A673 (cell line): ENCODE data around the gene PIK3R6. TPM values are rescaled to one million over a fixed set of nuclear protein-coding genes. Genes with fewer than 3 reads are reported as not detected.

Experiments
- BruUV-seq: library from RNA; stranded (reverse); fragments of 400-500 nt; replicated peaks from 2 replicates; lab custom pipeline; 2021; lab: Mats Ljungman, UMichigan
- CTCF ChIA-PET: fragments of 300-600 bp; sonication (Branson Sonifier 250); formaldehyde crosslinking; loops from one replicate; lab custom pipeline; 2022; ENCODE audit warnings: antibody characterized with exemption; lab: Charles Lee
- POLR2A ChIA-PET: fragments of 300-600 bp; sonication (Branson Sonifier 250); formaldehyde crosslinking; loops from one replicate; lab custom pipeline; 2022; ENCODE audit warnings: antibody characterized with exemption; ENCODE audit not compliant: low non-redundant PET; lab: Charles Lee
- DNase-seq: peaks from one replicate; pipeline ENCODE4 v3.0.0-alpha.2; 2015; ENCODE audit warnings: low spot score
- H3K27ac ChIP-seq: fragments of 200-600 bp; sonication (generic); 2 replicates; pipeline ENCODE4 v1.5.1; 2016; ENCODE audit warnings: mixed run types, low read depth, mild to moderate bottlenecking, mixed read lengths, antibody characterized with exemption, low read length; ENCODE audit not compliant: poor library complexity, severe bottlenecking
- H3K27me3 ChIP-seq: fragments of 200-600 bp; sonication (generic); replicated peaks from 2 replicates; pipeline ENCODE4 v1.6.1; 2017; ENCODE audit warnings: mixed run types, low read depth, mild to moderate bottlenecking, mixed read lengths, antibody characterized with exemption, low read length; ENCODE audit not compliant: insufficient read depth, poor library complexity
- H3K36me3 ChIP-seq: fragments of 200-600 bp; sonication (generic); 2 replicates; pipeline ENCODE4 v1.6.1; 2016; ENCODE audit warnings: mixed run types, mild to moderate bottlenecking, mixed read lengths, antibody characterized with exemption, low read length; ENCODE audit not compliant: insufficient read depth, poor library complexity, severe bottlenecking
- H3K4me1 ChIP-seq: fragments of 200-600 bp; sonication (generic); 2 replicates; pipeline ENCODE4 v1.6.1; 2017; ENCODE audit warnings: mixed run types, mild to moderate bottlenecking, mixed read lengths, antibody characterized with exemption, low read length; ENCODE audit not compliant: insufficient read depth, poor library complexity, severe bottlenecking
- H3K4me3 ChIP-seq: fragments of 200-600 bp; sonication (generic); 2 replicates; pipeline ENCODE4 v1.5.1; 2016; ENCODE audit warnings: low read depth, mixed run types, mild to moderate bottlenecking, mixed read lengths, low read length; ENCODE audit not compliant: poor library complexity, severe bottlenecking
- H3K9me3 ChIP-seq: fragments of 200-600 bp; sonication (generic); 2 replicates; pipeline ENCODE4 v1.6.1; 2016; ENCODE audit warnings: mixed run types, low read depth, mild to moderate bottlenecking, mixed read lengths, antibody characterized with exemption, low read length; ENCODE audit not compliant: poor library complexity, severe bottlenecking
- EZH2 ChIP-seq: fragments of 200-600 bp; sonication (generic); IDR thresholded peaks from 2 replicates; pipeline ENCODE4 v1.6.1; 2017; ENCODE audit warnings: borderline replicate concordance, low read depth, mild to moderate bottlenecking, mixed read lengths, antibody characterized with exemption, low read length; ENCODE audit not compliant: poor library complexity, severe bottlenecking
- intact Hi-C: fragments of 100-400 bp; cut with micrococcal nuclease; formaldehyde crosslinking; loops from one replicate; pipeline ENCODE4 v1.10.0; 2022; ENCODE audit not compliant: unreplicated experiment
- total RNA-seq: library from RNA; stranded (reverse); gene quantifications from 2 replicates; pipeline ENCODE4 v1.2.3, GENCODE V29; 2021
- TF ChIP-seq, protein P1 (sequence below): fragments of 300-800, 200-600 bp; sonication (generic); conservative IDR thresholded peaks from 2 replicates; pipeline ENCODE4 v1.5.1; 2017; ENCODE audit warnings: low read depth, mild to moderate bottlenecking, antibody characterized with exemption, low read length, moderate library complexity, mixed read lengths

Gene PIK3R6
- total RNA-seq, 1 experiment from 2014 or later = not detected

GRCh38 chr17:8820311-8821010 is 47.0 kb downstream of the PIK3R6 start:
- Histone ChIP-seq H3K4me1 (no peaks in the 10 kb centered on the region), H3K27ac (no peak overlapping the region), H3K27me3 (peaks cover 22% of the 10 kb centered on the region), H3K4me3 (no peak overlapping the region), H3K9me3 (peaks cover 9% of the 10 kb centered on the region), H3K36me3 (no peaks in the 10 kb centered on the region)
- POLR2A ChIA-PET = no interaction called here
- intact Hi-C loops = no loop called here
- no TSS peak for BruUV-seq
- no peak for DNase-seq
- CTCF ChIA-PET = interaction anchor here (0.5 to 1.2 kb wide), 3 partner anchors 12 to 45 kb away, joined by 3 to 4 read pairs (median 3); no protein-coding TSS in a partner anchor
- no peak for TF ChIP-seq EZH2
- TF ChIP-seq, protein P1, sequence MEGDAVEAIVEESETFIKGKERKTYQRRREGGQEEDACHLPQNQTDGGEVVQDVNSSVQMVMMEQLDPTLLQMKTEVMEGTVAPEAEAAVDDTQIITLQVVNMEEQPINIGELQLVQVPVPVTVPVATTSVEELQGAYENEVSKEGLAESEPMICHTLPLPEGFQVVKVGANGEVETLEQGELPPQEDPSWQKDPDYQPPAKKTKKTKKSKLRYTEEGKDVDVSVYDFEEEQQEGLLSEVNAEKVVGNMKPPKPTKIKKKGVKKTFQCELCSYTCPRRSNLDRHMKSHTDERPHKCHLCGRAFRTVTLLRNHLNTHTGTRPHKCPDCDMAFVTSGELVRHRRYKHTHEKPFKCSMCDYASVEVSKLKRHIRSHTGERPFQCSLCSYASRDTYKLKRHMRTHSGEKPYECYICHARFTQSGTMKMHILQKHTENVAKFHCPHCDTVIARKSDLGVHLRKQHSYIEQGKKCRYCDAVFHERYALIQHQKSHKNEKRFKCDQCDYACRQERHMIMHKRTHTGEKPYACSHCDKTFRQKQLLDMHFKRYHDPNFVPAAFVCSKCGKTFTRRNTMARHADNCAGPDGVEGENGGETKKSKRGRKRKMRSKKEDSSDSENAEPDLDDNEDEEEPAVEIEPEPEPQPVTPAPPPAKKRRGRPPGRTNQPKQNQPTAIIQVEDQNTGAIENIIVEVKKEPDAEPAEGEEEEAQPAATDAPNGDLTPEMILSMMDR = no peak

- peaks cover 33% of the 10 kb centered on the region for H3K27me3 ChIP-seq
- H3K4me1 ChIP-seq = no peaks in the 10 kb centered on the region
- POLR2A ChIA-PET = no interaction called here
- no peak for DNase-seq
- intact Hi-C loops = no loop called here
- BruUV-seq = no TSS peak
- no peak overlapping the region for H3K4me3 ChIP-seq
- CTCF ChIA-PET = no interaction called here
- H3K36me3 ChIP-seq = no peaks in the 10 kb centered on the region
- no peaks in the 10 kb centered on the region for H3K9me3 ChIP-seq
- no peak overlapping the region for H3K27ac ChIP-seq
- TF ChIP-seq EZH2 = no peak
- TF ChIP-seq, protein P1 = no peak
Observed at GRCh38 chr17:8818654-8819330, 48.7 kb downstream of the PIK3R6 start.

- POLR2A ChIA-PET = interaction anchor here (0.5 kb wide), 1 partner anchor 54 kb away, joined by 4 read pairs; no protein-coding TSS in a partner anchor
Observed at GRCh38 chr17:8818047-8818446, 49.4 kb downstream of the PIK3R6 start.

More at GRCh38 chr17:8818047-8818446, 49.4 kb downstream of the PIK3R6 start:
- no peaks in the 10 kb centered on the region for H3K4me1 ChIP-seq
- H3K36me3 ChIP-seq = no peaks in the 10 kb centered on the region
- no peak for DNase-seq
- intact Hi-C loops = no loop called here
- no peak overlapping the region for H3K27ac ChIP-seq
- no TSS peak for BruUV-seq
- H3K4me3 ChIP-seq = no peak overlapping the region
- CTCF ChIA-PET = no interaction called here
- no peak for TF ChIP-seq EZH2
- TF ChIP-seq, protein P1 = no peak
- peaks cover 36% of the 10 kb centered on the region for H3K27me3 ChIP-seq
- H3K9me3 ChIP-seq = no peaks in the 10 kb centered on the region
